ENCODE measurements around the gene SAMSN1.

Gene SAMSN1

GRCh38 chr21:14550135-14550534 is 4.0 kb upstream of the SAMSN1 start:
- Histone ChIP-seq H3K4me1 (ENCODE audit: control insufficient read depth, insufficient read depth, low read length) (no peaks in the 10 kb centered on the region), H3K9me3 (ENCODE audit: control insufficient read depth, insufficient read depth, low read depth, low read length) (no peaks in the 10 kb centered on the region), H3K4me3 (ENCODE audit: low read depth, low read length) (no peak overlapping the region), H3K27ac (ENCODE audit: extremely low read depth, low read depth, low read length) (no peak overlapping the region), H3K36me3 (ENCODE audit: control insufficient read depth in 2 of 2, insufficient read depth in 1 of 2, low read length in 2 of 2) (no peaks in the 10 kb centered on the region)
- ChIA-PET CTCF (no interaction called here), POLR2A (no interaction called here)
- no peak for TF ChIP-seq ZNF530 (tag by site-specific recombination; IDR thresholded peaks at IDR 0.05; ENCODE audit: low read depth)
- TF ChIP-seq ZBTB20 (tag by site-specific recombination; IDR thresholded peaks at IDR 0.05): no peak
- TF ChIP-seq REPIN1 (tag by site-specific recombination; IDR thresholded peaks at IDR 0.05; ENCODE audit: low read depth): no peak
- no peak for TF ChIP-seq ZNF510 (tag by site-specific recombination; IDR thresholded peaks at IDR 0.05; ENCODE audit: insufficient replicate concordance)
- TF ChIP-seq ZBTB44 (tag by site-specific recombination; IDR thresholded peaks at IDR 0.05): no peak
- no peak for TF ChIP-seq ZNF223 (tag by site-specific recombination; IDR thresholded peaks at IDR 0.05)
- no peak for TF ChIP-seq PRDM10 (tag by site-specific recombination; IDR thresholded peaks at IDR 0.05)
- no peak for TF ChIP-seq ZNF140 (tag by site-specific recombination; IDR thresholded peaks at IDR 0.05)
- TF ChIP-seq SETDB1 (IDR thresholded peaks at IDR 0.05; ENCODE audit: insufficient read length, low read length): no peak
- TF ChIP-seq ZSCAN4 (tag by site-specific recombination; IDR thresholded peaks at IDR 0.05): no peak
- TF ChIP-seq ZNF157 (tag by site-specific recombination; IDR thresholded peaks at IDR 0.05): no peak
- no peak for TF ChIP-seq ZFP69B (tag by site-specific recombination; IDR thresholded peaks at IDR 0.05)
- no peak for TF ChIP-seq ZBTB11 (tag by site-specific recombination; conservative IDR thresholded peaks at IDR 0.05; ENCODE audit: low read depth)
- TF ChIP-seq YY2 (tag by site-specific recombination; IDR thresholded peaks at IDR 0.05): no peak
- no peak for TF ChIP-seq ZNF350 (tag by site-specific recombination; IDR thresholded peaks at IDR 0.05)
- no peak for TF ChIP-seq GLI2 (tag by site-specific recombination; IDR thresholded peaks at IDR 0.05; ENCODE audit: borderline replicate concordance, low read depth)
- no peak for TF ChIP-seq ZNF76 (tag by site-specific recombination; IDR thresholded peaks at IDR 0.05; ENCODE audit: borderline replicate concordance, low read depth)
- TF ChIP-seq ZNF354C (tag by site-specific recombination; IDR thresholded peaks at IDR 0.05; ENCODE audit: borderline replicate concordance, low read depth): no peak
- TF ChIP-seq FEZF1 (tag by site-specific recombination; IDR thresholded peaks at IDR 0.05): no peak
- TF ChIP-seq MYNN (tag by site-specific recombination; IDR thresholded peaks at IDR 0.05; ENCODE audit: borderline replicate concordance): no peak
